Natural killer cell (primary cell): ENCODE measurements around the gene GABPA. TPM values are rescaled to one million over a fixed set of nuclear protein-coding genes. Genes with fewer than 3 reads are reported as not detected.
A peak's percentile ranks its signal among the peaks of the same experiment; 100 is the strongest.

Source experiments
- ATAC-seq, 3 donors: fragments of 150-1000 bp in 2 of 3; fragments of 200-7000 bp in 1 of 3; cut with Tn5 transposase; 1 replicate in 1 of 3; 2 replicates in 2 of 3; pipeline ENCODE4 v1.10.0; 2021; ENCODE audit warnings: mild to moderate bottlenecking in 2 of 3, moderate library complexity in 2 of 3
- DNase-seq, 2 donors: peaks; one replicate each; pipeline versions ENCODE4 v3.0.0 to v3.0.0-alpha.2; 2013 to 2021; ENCODE audit warnings: mixed read lengths in 1 of 2
- H3K27ac ChIP-seq: one replicate; pipeline ENCODE4 v1.5.1; 2013; ENCODE audit warnings: mild to moderate bottlenecking, low read length
- H3K27me3 ChIP-seq: one replicate; pipeline ENCODE4 v1.6.1; 2013; ENCODE audit warnings: low read length; ENCODE audit not compliant: control insufficient read depth, insufficient read depth
- H3K36me3 ChIP-seq: one replicate; pipeline ENCODE4 v1.6.1; 2013; ENCODE audit warnings: low read length; ENCODE audit not compliant: control insufficient read depth, insufficient read depth
- H3K4me1 ChIP-seq: one replicate; pipeline ENCODE4 v1.6.1; 2013; ENCODE audit warnings: low read length; ENCODE audit not compliant: control insufficient read depth, insufficient read depth
- H3K4me3 ChIP-seq: one replicate; pipeline ENCODE4 v1.5.1; 2013; ENCODE audit warnings: low read length
- H3K9me3 ChIP-seq: one replicate; pipeline ENCODE4 v1.6.1; 2013; ENCODE audit warnings: low read length; ENCODE audit not compliant: control insufficient read depth, insufficient read depth
- H3K27ac Mint-ChIP-seq, 2 donors: one replicate each; pipeline ENCODE4 v1.8.0; 2022; ENCODE audit warnings: mild to moderate bottlenecking in 2 of 2, mixed read lengths in 2 of 2, moderate library complexity in 1 of 2
- H3K27me3 Mint-ChIP-seq, 2 donors: one replicate each; pipeline ENCODE4 v1.8.0; 2022; ENCODE audit warnings: low read depth in 2 of 2, mixed read lengths in 2 of 2
- H3K36me3 Mint-ChIP-seq: one replicate; pipeline ENCODE4 v1.8.0; 2022; ENCODE audit warnings: mixed read lengths
- H3K4me1 Mint-ChIP-seq, 2 donors: one replicate each; pipeline ENCODE4 v1.8.0; 2022; ENCODE audit warnings: mixed read lengths in 2 of 2
- H3K4me3 Mint-ChIP-seq: one replicate; pipeline ENCODE4 v1.8.0; 2022; ENCODE audit warnings: mild to moderate bottlenecking, moderate library complexity, mixed read lengths
- H3K9me3 Mint-ChIP-seq, 2 donors: one replicate each; pipeline ENCODE4 v1.8.0; 2022; ENCODE audit warnings: mixed read lengths in 2 of 2
- CTCF ChIP-seq: fragments of 200-600 bp; IDR thresholded peaks from one replicate; pipeline ENCODE4 v1.8.0; 2022; ENCODE audit warnings: antibody characterized with exemption
- WGBS: methylation state at CpG from one replicate; pipeline ENCODE4 v1.1.7; 2013; ENCODE audit warnings: missing lambda C conversion rate; ENCODE audit not compliant: insufficient coverage; 5-methylcytosine and 5-hydroxymethylcytosine counted together
- intact Hi-C: fragments of 100-400 bp; cut with micrococcal nuclease; formaldehyde crosslinking; loops from one replicate; pipeline ENCODE4 v1.14.2; 2022
- total RNA-seq, 4 donors: library from RNA; stranded (reverse); fragments of 120-200 nt in 1 of 4; gene quantifications; one replicate each; pipeline versions ENCODE4 v1.2.3 to v1.2.4, GENCODE V29; 2013 to 2022

The GABPA gene
- total RNA-seq, 3 donors from 2014 or later (not counting 1 experiment from before 2014, with no cell fraction given) = 25.2 to 29.3 (median 27.7) TPM

- ATAC-seq (no peak), DNase-seq (no peak)
- Histone ChIP-seq H3K27me3 (no peaks in the 10 kb centered on the region), H3K4me1 (no peaks in the 10 kb centered on the region), H3K36me3 (no peaks in the 10 kb centered on the region), H3K9me3 (no peaks in the 10 kb centered on the region), H3K4me3 (no peak overlapping the region), H3K27ac (no peak overlapping the region)
- TF ChIP-seq CTCF = no peak
- H3K4me1 Mint-ChIP-seq = peaks cover 11% of the 10 kb centered on the region in 2 donors
- no peaks in the 10 kb centered on the region for H3K9me3 Mint-ChIP-seq
- intact Hi-C loops = no loop called here
- peak overlapping the region; percentile 52 for H3K4me3 Mint-ChIP-seq
- no peak overlapping the region for H3K27ac Mint-ChIP-seq
- H3K36me3 Mint-ChIP-seq = no peaks in the 10 kb centered on the region
- peaks cover 14 to 21% of the 10 kb centered on the region in 2 donors for H3K27me3 Mint-ChIP-seq
Observed at GRCh38 chr21:25790878-25791204, 56.1 kb downstream of the GABPA start.

DNA sequence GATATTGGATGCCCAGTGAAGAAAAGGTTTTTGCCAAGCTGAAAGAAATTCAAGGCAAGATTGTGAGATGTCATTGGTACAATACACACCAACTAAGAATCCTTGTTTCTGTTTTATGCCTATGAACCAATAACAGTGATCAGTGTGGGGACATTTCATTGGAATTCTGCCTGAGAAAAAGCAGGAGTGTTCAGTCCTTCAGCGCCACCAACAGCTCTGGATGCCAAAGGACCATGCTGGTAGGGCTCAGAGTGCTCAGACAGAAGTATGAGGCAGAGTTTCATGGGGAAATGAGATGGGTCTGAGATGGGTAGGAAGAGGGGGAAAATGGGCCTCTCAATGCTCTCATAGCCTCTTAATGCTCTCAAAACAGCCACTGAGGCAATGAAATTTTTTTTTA is 56.5 kb downstream of the GABPA start:
- no peaks in the 10 kb centered on the region for H3K36me3 Mint-ChIP-seq
- TF ChIP-seq CTCF = no peak
- ATAC-seq (no peak), DNase-seq (no peak)
- H3K4me1 Mint-ChIP-seq = peaks cover 11% of the 10 kb centered on the region in 2 donors
- Histone ChIP-seq H3K36me3 (no peaks in the 10 kb centered on the region), H3K27ac (no peak overlapping the region), H3K9me3 (no peaks in the 10 kb centered on the region), H3K4me3 (no peak overlapping the region), H3K4me1 (no peaks in the 10 kb centered on the region), H3K27me3 (no peaks in the 10 kb centered on the region)
- no peaks in the 10 kb centered on the region for H3K9me3 Mint-ChIP-seq
- no peak overlapping the region for H3K4me3 Mint-ChIP-seq
- H3K27me3 Mint-ChIP-seq = peaks cover 14 to 21% of the 10 kb centered on the region in 2 donors
- H3K27ac Mint-ChIP-seq = no peak overlapping the region
- intact Hi-C loops = no loop called here
- 100% methylated on average over 1 of the region's 1 CpG for WGBS

DNA sequence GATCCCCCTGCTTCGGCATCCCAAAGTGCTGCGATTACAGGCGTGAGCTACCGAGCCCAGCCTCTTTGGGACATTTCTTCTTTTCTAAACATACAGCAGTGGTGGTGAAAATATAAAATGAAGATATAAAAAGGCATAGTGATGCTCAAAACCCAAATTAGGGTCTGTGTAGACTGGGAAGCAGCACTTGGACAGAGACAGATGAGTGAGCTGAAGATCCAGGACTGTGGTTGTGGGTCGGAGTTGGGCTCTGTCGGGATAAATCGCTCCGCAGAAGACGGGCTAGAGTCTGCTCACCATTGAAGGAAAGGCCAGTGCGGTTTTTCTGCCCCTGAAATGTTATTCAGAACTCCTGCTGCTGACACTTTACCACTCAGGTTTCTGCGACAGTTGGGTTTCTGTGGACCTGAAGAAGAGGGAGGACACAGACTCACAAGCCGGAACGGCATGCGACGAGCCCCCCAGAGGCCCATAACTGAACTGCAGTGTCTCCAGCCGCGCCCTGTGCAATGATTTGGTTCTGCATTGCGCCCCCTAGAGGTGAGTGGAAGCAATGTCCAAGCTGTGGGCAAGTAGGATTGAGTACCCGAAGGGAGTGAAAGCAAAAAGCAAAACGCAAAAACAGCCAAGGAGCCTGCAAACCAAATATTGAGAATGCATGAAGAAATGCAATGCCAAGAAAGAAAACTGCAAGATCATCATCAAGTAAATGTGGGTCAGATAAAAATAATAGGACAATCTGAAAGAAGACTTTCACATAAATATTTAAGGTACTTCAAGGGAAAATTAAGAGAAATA is 66.6 kb downstream of the GABPA start:
- Histone ChIP-seq H3K27me3 (no peaks in the 10 kb centered on the region), H3K4me1 (peaks cover 3% of the 10 kb centered on the region), H3K4me3 (no peak overlapping the region), H3K9me3 (no peaks in the 10 kb centered on the region), H3K27ac (no peak overlapping the region), H3K36me3 (no peaks in the 10 kb centered on the region)
- ATAC-seq (peak; percentile 98 to 100 (median 99)), DNase-seq (peak; percentile 62 to 92)
- intact Hi-C loops = no loop called here
- Mint-ChIP-seq H3K36me3 (no peaks in the 10 kb centered on the region), H3K4me1 (peaks cover 6 to 8% of the 10 kb centered on the region in 2 donors), H3K27me3 (peaks cover 4 to 18% of the 10 kb centered on the region in 2 donors), H3K27ac (peak overlapping the region in 1 of 2 donors; percentile 39), H3K9me3 (no peaks in the 10 kb centered on the region), H3K4me3 (peak overlapping the region; percentile 49)
- peak; percentile 93 for TF ChIP-seq CTCF
- WGBS = 39% methylated on average over 19 of the region's 20 CpGs

GRCh38 chr21:25806060-25806459 is 71.3 kb downstream of the GABPA start:
- Mint-ChIP-seq H3K36me3 (no peaks in the 10 kb centered on the region), H3K4me3 (no peak overlapping the region), H3K9me3 (peaks cover 0 to 2% of the 10 kb centered on the region in 2 donors), H3K4me1 (peaks cover 6 to 8% of the 10 kb centered on the region in 2 donors), H3K27ac (no peak overlapping the region), H3K27me3 (peaks cover 8 to 17% of the 10 kb centered on the region in 2 donors)
- Histone ChIP-seq H3K27me3 (no peaks in the 10 kb centered on the region), H3K4me1 (peaks cover 3% of the 10 kb centered on the region), H3K4me3 (no peak overlapping the region), H3K9me3 (no peaks in the 10 kb centered on the region), H3K27ac (no peak overlapping the region), H3K36me3 (no peaks in the 10 kb centered on the region)
- DNase-seq = no peak
- intact Hi-C loops = no loop called here
- 85% methylated on average over 4 of the region's 4 CpGs for WGBS
- ATAC-seq = no peak
- TF ChIP-seq CTCF = no peak
